Lower leg skin (tissue), 4 donors: Measurements from ENCODE around the gene LMOD2. TPM values are rescaled to one million over a fixed set of nuclear protein-coding genes. Genes with fewer than 3 reads are reported as not detected.

Experiments used
- DNase-seq, 2 donors: peaks; one replicate each; pipeline ENCODE4 v3.0.0-alpha.2; 2019; ENCODE audit warnings: low spot score in 2 of 2
- H3K4me3 ChIP-seq: fragments of 200-600 bp; sonication (generic); 2 replicates; pipeline ENCODE4 v1.5.1; 2017; ENCODE audit warnings: mild to moderate bottlenecking, low read depth; ENCODE audit not compliant: poor library complexity, severe bottlenecking
- CTCF ChIP-seq, 3 donors: fragments of 450-650 bp; IDR thresholded peaks; one replicate each; pipeline ENCODE4 v1.5.1; 2016; ENCODE audit warnings: antibody characterized with exemption in 3 of 3, mild to moderate bottlenecking in 3 of 3, moderate library complexity in 2 of 3
- POLR2A ChIP-seq, 2 donors: fragments of 450-650 bp; IDR thresholded peaks; one replicate each; pipeline ENCODE4 v1.6.1; 2016 to 2017; ENCODE audit warnings: antibody characterized with exemption in 2 of 2, mild to moderate bottlenecking in 1 of 2, moderate library complexity in 1 of 2
- WGBS, 2 donors: methylation state at CpG; one replicate each; pipeline ENCODE4 v1.1.5; 2018; 5-methylcytosine and 5-hydroxymethylcytosine counted together
- intact Hi-C: fragments of 100-400 bp; cut with DNase I; formaldehyde crosslinking; loops from one replicate; pipeline ENCODE4 v1.15.0; 2023; ENCODE audit warnings: low total_unique reads
- total RNA-seq, 4 donors: library from RNA; depleted of rRNA; stranded (reverse); fragments of >200 nt; gene quantifications; one replicate each; pipeline ENCODE4 v1.1.0, GENCODE V29; 2016

LMOD2 gene
- total RNA-seq, 4 donors from 2014 or later = not detected

GRCh38 chr7:123711832-123712293 lies 56.2 kb downstream of the LMOD2 start:
- DNase-seq = no peak
- H3K4me3 ChIP-seq = no peak overlapping the region
- no peak for TF ChIP-seq POLR2A (IDR thresholded peaks at IDR 0.05)
- no peak for TF ChIP-seq CTCF (IDR thresholded peaks at IDR 0.05)
- intact Hi-C loops = no loop called here

GRCh38 chr7:123712619-123713018 lies 57.0 kb downstream of the LMOD2 start:
- 33 to 38% methylated on average over 1 of the region's 1 CpG for WGBS, 2 donors
- H3K4me3 ChIP-seq = no peak overlapping the region
- intact Hi-C loops = no loop called here
- DNase-seq = no peak
- TF ChIP-seq CTCF (IDR thresholded peaks at IDR 0.05) = no peak
- TF ChIP-seq POLR2A (IDR thresholded peaks at IDR 0.05) = no peak

Other genes starting within 250 kb of the LMOD2 start
- under 1 TPM in 2 of 4 donors, not detected in 2; 0.22 to 0.55 TPM for gene IQUB, start 121.3 kb upstream of the LMOD2 start, total RNA-seq
- 10 to 100 TPM; 24.9 to 41.9 (median 26.6) TPM for gene NDUFA5, start 98.0 kb upstream of the LMOD2 start, total RNA-seq
- not detected for gene ASB15, start 54.0 kb upstream of the LMOD2 start, total RNA-seq
- gene WASL, start 93.1 kb downstream of the LMOD2 start, total RNA-seq = 10 to 100 TPM; 30.4 to 41.4 (median 34.2) TPM
- 1 to 10 TPM in 3 of 4 donors, not detected in 1; 1.5 to 2.9 (median 2.2) TPM for gene HYAL4, start 189.3 kb downstream of the LMOD2 start, total RNA-seq